NCI-H1694 treated with DMSO at 0.1 percent for 48 hours (cell line): Measurements from ENCODE around the gene FZR1.

ENCODE experiments used
- DNase-seq: peaks from one replicate; lab custom pipeline; 2025; lab: John Stamatoyannopoulos, UW

The FZR1 gene

GRCh38 chr19:3474010-3474409 is 32.1 kb upstream of the FZR1 start:
- no peak for DNase-seq

DNA sequence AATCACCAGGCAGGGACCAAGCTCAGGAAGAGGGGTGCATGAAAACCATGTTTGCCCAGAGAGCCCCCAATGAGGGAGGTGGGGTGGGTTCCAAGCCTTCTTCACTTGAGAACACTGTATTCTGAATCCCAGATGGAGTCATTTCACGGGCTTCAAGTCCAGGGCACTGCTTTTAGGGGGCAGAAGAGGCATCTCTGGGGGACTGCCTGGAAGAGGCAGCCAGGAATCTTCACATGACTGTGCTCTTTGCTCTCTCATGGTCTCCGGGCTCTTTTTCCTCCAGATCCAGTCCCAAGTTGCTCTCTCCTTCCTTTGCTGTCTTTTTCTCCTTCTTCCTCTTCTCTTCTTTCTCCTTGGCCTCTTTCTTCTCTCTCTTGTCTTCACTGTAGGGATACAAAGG is 31.5 kb upstream of the FZR1 start:
- no peak for DNase-seq

DNA sequence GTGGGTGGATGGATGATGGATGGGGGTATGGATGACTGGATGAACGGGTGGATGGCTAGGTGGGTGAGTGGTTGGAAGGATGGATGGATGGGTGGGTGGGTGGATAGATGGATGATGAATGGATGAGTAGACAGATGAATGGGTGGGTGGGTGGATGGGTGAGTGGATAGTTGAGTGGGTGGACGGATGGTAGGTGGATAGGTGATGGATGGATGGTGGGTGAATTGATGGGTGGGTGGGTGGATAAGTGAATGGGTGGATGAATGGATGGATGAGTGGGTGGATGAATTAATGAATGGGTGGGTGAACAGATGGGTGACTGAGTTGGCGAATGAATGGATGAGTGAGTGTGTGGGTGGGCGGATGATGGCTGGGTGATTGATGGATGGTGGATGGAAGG is 30.7 kb upstream of the FZR1 start:
- DNase-seq = no peak

DNA sequence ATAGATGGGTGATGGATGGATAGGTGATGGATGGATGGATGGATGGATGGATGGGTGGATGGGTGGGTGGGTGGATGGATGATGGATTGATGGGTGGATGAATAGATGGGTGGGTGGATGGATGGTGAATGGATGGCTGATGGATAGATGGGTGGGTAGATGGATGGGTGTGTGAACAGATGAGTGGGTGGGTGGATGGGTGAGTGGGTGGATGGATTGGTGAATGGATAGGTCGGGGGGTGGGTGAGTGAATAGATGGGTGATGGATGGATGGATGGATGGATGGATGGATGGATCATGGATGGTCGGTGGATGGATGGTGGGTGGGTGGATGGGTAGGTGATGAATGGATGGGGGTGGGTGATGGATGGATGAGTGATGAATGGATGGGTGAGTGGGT is 29.3 kb upstream of the FZR1 start:
- no peak for DNase-seq

GRCh38 chr19:3477506-3477905 is 28.6 kb upstream of the FZR1 start:
- no peak for DNase-seq

GRCh38 chr19:3477951-3478350 is 28.2 kb upstream of the FZR1 start:
- DNase-seq = no peak

DNA sequence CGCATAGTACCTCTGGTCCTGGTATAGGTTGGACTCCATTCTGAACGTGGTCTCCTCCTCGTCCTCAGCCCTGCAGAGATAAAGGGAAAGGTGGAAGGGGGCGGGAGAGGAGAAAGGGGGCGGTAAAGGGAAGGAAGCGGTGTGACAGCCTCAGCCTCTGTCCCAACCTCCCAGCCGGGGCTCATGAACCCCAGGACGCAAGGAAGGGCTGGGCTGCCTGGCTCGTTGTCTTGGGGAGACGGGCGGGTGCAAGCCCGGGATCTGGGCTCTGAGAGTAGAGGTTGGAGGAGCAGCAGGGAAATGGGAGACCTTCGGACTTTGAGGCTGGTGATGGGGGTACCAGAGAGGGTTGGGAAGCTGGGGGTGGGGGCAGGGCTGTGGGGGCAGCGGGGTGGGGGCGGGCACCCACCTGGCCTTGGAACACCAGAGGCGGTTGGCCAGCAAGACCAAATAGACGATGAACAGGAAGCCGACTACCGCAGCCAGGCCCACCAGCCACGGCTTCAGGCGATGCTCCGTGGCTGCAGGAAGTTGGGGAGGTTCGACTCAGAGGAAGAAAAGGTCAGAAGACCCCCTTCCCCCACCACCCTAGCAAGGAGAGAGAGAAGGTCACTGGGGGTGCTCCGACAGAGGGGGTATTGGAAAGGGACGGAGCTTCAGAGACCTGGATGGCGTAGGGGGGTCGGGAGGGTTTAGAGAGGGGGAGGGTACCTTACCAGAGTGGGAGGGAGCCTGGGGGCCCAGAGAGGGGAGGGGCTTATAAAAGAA is 27.5 kb upstream of the FZR1 start:
- DNase-seq = no peak

DNA sequence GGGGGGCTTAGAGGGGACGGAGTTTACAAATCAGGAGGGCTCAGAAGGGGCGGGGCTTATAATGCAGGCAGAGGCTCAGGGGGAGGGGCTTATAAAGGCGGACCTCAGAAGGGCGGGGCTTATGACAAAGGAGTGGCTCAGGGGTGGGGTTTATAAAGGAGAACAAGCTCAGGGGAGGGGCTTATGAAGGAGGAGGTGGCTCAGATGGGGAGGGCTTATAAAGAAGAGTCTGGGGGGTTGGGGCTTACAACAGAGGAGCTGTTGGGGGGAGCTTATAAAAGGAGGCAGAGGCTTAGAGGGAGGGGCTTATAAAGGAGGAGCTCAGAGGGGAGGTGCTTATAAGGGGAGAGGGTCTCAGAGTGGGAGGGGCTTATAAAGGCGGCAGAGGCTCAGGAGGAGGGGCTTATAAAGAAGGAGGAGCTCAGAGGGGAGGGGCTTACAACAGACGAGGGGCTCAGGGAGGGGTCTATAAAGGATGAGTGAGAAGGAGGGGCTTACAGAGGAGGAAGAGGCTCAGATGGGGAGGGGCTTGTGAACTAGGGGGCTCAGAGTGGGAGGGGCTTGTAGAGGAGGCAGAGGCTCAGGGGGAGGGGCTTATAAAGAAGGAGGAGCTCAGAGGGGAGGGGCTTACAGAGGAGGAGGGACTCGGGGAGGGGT is 26.8 kb upstream of the FZR1 start:
- no peak for DNase-seq

- no peak for DNase-seq
Measured at GRCh38 chr19:3479834-3480215, 26.3 kb upstream of the FZR1 start.

GRCh38 chr19:3480383-3481091 is 25.6 kb upstream of the FZR1 start, which contains the start of gene SMIM24:
SMIM24 (minus strand) TSS chr19:3480525; CDS start chr19:3480463, 62 bp downstream.
- no peak for DNase-seq

GRCh38 chr19:3481241-3482090 is 24.6 kb upstream of the FZR1 start:
- DNase-seq = no peak

GRCh38 chr19:3482507-3483225 is 23.4 kb upstream of the FZR1 start:
- no peak for DNase-seq

GRCh38 chr19:3483226-3483628 is 22.9 kb upstream of the FZR1 start, which contains the start of gene SMIM44:
SMIM44 (minus strand) TSS chr19:3483441; CDS start chr19:3483403, 38 bp downstream.
- no peak for DNase-seq

DNA sequence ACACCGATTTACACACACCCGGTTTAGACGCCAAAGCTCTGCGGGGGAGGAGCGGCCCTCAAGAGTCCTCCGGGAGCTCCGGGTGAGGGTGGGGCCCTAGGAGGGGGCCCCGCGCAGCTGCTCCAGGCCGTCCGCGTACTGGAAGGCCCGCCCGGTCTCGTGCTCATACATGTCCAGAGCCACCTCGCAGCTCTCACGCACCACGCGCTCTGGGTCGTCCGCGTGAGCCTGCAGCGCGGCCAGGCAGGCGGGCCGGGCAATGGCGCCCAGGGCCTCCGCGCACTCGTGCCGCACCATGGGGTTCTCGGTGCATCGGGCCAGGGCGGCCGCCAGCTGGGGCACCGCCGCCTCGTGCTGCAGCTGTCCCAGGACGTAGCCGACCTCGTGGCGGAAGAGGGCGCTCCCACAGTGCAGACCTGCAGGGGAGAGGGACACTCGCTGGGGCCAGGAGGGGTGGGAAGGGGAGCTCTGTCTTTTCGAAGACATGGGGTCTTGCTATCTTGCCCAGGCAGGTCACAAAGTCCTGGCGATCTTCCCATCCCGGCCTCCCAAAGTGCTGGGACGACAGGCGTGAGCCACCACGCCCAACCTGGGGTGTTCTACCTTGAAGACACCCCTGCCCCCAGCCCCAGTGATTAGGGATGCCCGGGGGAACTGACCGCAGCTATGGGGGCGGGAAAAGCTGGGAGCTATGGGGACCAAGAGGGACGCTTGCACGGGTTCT is 14.6 kb upstream of the FZR1 start:
- no peak for DNase-seq

DNA sequence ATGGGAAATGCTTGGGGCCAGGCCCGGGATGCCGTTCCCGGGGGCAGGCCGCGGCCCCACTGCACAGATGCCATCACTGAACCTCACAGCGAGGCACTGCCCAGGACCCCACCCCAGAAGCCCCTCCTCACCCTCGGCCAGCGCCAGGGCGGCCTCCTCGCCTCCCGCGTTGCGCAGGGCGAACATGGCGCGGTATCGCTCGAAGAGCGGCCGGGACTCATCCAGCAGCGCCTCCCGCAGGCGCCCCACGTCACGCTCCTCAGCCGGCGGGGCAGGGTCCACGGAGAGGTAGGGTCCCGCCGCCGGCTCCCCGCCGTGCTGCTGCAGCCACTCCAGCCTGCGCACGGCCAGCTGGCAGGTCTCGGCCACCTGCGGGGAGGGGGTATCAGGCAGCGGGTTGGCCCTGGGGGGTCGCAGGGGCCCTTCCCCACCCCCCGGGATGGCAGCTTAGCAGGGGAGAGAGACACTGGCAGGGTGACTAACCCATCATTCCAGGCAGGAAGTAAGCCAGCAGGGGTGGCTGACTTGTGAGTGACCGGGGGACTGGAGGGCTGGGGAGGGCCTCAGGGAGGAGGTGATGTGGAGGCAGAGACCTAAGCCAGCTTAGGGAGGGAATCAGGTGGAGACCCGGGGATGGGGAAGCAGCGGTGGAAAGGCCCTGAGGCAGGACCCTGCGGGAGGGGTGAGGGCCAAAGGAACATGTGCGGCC is 13.8 kb upstream of the FZR1 start:
- DNase-seq = no peak

DNA sequence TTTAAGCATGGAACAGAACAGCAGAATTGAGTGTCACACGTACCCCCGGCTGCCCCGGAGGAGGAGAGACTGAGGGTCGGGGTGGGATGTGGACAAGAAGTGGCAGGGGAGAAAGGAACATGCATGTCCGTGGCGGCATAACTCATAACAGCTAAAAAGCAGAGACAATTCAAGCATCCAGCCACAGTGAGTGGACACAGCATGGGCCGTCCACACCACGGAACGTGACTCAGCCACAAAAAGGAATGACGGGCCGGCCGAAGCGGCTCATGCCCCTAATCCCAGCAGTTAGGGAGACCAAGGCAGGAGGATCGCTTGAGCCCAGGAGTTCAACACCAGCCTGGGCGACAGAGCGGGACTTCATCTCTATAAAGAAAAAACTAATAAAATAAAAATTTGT is 13.2 kb upstream of the FZR1 start:
- DNase-seq = no peak

- no peak for DNase-seq
Measured at GRCh38 chr19:3493651-3494050, 12.5 kb upstream of the FZR1 start.

DNA sequence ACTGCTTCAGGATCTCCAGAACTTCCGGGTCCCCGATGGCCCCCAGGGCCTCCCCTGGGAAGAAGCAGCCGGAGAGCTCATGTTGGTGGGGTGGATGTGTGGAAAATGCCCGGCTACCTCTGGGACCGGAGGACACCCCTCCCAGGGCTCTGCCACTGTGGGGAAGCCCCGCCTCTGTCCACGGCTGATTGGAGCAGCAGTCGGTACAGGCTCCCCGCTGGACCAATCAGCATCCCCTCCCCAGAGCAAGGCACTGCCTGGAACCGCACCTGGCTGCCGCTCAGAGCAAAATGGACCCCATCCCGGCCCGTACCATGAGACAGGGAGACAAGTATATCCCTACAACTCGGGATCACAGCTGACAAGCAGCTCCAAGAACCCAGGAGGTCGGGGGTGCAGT is 12.1 kb upstream of the FZR1 start:
- no peak for DNase-seq

GRCh38 chr19:3494559-3494958 is 11.6 kb upstream of the FZR1 start:
- no peak for DNase-seq
